HG02884 (cell line): ENCODE results near the gene NADSYN1.
"Not testable (repeated sequence)": the region's sequence is repeated elsewhere in the genome, so short reads cannot be mapped to it uniquely, and the experiment has no call there.

ENCODE experiments used
- ATAC-seq: cut with Tn5 transposase; IDR thresholded peaks from one replicate; pipeline ENCODE4 v1.9.1; 2021; ENCODE audit warnings: mild to moderate bottlenecking, moderate library complexity; ENCODE audit not compliant: unreplicated experiment

The NADSYN1 gene

DNA sequence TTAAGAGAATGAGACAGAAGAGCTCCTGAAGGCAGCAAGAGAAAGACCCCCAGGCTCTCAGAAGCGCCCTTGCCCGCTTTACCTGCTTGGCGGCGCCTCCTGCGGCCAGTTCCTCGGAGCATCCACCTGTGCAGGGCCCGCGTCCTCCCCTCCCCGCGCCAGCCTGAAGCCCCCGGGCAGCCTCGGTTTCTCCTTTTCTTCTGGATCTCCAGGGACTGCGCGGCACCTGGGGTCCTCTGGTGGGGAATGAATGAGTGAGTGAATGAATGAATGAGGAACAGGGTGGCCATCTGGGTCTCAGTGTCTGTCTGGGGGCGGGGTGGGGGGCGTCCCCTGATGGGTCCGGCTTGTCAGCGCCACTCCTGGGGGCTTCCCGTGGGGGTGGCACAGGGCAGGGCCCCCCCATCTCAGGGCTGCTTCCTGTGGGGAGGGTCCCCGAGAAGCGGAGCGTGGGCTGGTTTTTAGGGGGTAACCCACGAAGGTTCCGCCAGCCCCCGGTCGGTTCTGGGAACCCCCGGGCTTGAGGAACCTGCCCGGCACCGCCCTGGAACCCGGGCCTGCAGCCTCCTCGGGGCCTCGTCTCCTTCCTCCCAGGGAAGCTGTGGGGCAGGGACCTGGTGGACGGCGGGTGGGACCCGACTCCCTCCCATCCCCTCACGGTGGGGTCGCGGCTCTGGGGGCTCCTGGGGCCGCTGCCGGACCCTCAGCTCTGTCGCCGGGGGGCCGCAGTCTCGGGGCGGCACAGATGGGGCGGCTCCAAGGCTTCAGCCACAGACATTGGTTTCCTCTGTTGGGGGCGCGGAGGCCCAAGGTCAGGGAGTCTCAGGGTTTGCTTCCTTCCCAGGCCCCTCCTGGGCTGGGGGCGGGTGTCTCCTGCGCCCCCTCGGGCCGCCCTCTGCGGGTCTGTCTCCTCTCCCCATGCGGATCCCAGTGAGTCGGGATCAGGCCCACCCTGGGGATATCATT, 65.8 kb downstream of the NADSYN1 start:
- no peak for ATAC-seq

DNA sequence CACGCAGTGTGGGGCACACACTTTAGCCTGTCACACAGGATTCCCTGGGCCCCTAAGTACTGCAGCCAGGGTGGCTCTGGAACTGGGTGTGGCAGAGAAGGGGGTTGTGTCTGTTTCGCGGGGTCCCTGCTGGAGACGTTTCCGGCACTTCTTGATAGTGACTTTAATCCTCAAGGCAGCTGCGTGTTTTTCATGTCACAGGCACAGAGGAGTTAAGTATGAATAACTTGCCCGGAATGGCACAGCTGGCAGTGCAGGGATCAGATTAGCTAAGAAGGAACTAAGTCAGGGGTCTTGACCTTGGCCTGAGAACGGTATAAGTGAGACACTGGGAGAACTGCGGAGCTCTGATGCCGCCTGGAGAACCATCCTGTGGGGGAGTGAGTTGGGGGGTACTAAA, 66.5 kb downstream of the NADSYN1 start:
- ATAC-seq, result no peak

DNA sequence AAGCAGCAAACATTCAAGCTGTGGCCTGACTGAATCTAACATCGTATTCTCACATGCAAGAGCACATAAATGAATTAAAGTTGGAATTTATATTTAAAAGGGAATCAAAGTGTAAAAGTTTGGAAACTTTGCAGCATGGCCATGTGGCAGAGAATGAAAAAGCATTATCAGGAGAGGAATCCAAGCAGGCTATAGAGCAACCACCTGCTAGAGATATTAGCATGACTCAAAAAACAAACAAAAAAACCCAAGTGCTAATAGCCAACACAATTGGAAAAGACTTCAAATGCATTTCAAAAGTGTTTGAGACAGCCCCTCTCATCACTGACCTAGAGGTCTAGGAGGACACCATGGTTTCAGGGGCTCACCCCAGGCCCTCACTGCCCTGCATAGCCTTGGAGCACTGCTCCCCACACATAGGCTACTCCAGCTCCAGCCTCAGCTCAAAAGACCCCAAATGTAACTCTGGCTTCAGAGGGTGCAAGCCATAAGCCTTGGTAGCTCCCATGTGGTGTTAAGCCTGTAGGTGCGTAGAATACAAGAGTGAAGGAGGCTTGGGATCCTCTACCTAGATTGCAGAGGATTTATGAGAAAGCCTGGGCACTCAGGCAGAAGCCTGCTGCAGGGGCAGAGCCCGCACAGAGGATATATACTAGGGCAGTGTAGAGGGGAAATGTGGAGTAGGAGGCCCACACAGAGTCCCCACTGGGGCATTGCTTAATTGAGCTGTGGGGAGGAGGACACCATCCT, 72.4 kb downstream of the NADSYN1 start:
- no peak for ATAC-seq

DNA sequence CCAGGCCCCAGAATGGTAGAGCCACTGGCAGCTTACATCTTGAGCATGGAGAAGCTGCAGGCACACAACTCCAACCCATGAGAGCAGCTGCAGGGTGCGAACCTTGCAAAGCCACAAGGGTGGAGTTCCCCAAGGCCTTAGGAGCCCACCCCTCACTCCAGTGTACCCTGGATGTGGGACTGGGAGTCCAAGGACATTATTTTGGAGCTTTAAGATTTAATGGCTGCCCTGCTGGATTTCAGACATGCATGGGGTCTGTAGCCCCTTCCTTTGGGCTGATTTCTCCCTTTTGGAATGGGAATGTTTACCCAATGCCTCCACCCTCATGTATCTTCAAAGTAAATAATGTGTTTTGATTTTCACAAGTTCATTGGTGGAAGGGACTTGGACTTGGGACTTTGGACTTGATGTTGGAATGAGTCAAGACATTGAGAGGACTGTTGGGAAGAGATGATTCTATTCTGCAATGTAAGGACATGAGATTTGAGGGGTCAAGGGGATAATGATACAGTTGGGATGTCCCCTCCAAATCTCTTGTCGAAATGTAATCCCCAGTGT, 73.0 kb downstream of the NADSYN1 start:
- no peak for ATAC-seq

DNA sequence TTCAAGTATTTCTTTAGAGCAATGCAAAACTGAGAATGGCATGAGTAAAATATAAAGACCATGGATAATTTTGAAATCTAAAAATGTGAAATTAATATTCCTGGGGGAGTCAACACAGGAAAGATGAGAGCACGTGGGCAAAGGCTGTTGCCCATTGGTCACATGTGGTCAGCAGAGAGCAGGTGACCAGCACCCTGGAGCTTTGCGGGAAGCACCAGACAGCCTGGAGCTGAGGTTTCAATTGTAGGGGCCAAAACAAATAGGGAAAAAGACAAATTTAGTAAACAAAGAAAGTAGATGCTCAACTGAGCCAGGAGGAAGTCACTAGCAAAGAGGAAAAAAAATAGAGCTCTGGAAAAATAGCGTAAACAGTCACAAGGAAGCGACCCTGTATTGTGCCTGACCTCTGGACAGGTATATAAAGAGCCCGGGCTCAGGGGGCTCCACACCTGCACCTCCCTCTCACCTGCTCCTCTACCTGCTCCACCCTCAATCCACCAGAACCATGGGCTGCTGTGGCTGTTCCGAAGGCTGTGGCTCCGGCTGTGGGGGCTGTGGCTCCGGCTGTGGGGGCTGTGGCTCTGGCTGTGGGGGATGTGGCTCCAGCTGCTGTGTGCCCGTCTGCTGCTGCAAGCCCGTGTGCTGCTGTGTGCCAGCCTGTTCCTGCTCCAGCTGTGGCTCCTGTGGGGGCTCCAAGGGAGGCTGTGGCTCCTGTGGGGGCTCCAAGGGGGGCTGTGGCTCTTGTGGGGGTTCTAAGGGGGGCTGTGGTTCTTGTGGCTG, 74.0 kb downstream of the NADSYN1 start, which contains the start of gene KRTAP5-7:
Gene KRTAP5-7 (plus strand): TSS at position 472 of the 780 bp plus-strand sequence. CDS start 34 bp downstream, at position 506.
- not testable (repeated sequence) for ATAC-seq

DNA sequence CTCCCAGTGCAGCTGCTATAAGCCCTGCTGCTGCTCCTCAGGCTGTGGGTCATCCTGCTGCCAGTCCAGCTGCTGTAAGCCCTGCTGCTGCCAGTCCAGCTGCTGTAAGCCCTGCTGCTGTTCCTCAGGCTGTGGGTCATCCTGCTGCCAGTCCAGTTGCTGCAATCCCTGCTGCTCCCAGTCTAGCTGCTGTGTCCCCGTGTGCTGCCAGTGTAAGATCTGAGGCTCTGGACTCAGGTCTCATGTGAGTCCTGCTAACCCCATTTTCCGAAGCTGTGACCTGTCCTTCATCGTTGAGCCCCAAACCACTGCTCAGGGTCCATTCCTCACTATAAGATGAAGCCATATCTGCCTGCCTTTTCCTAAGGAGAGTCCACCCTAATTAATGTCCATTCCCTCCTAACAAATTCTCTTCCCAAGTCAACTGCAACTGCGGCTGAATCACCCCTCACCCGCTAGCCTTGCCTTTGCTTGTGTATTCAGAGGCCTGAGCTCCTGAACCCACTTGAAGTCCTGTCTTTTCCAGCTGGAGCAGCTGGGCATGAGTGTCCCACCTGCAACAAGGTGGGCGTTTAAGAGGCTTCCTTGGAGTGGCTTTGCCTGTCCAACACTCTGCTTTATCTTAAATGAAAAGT, 74.7 kb downstream of the NADSYN1 start:
- ATAC-seq, result no peak

DNA sequence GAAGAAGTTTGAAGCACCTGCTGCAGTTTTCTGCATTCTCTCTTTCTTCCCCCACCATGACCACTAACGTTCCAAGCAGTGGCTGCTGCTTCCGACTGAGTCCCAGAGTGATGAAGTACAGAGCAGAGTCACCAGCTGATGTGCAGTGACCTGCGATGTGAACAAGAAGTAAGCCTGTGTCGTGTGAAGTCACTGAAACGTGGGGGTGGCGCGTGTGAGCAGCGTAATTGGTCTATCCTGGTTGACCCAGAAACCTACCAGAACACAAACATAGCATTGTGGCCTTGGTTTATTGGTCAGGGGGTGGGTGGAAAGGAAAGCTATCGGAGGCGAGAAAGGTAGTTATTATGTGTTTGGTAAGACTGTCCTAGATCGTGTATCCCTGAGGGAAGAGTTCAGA, 77.6 kb downstream of the NADSYN1 start:
- no peak for ATAC-seq

DNA sequence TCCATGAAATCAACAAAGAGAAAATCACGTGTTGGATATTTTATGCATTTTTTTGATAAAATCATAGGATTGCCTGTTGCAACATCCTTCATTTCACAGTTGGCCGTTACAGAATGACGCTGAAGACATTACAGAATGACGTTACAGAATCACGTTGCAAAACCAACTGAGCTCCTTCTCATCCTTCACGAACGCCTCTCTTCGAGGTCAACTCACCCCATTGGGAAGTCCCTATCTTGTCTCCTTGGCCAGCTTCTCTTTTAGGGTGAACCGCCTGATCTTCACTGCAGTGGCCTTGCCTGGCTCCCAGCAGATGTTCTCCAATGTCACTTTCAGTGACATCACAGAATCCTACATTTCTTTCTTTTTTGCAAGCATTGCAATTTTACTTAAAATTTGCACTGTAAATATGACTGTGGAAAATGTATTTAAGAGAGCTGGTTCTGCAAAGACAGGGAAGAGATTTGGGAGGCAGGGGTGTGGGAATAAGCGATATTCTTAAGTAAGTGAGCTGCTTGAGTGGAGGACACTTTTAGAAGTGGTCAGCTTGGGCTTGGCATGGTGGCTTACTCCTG, 79.1 kb downstream of the NADSYN1 start:
- ATAC-seq, result no peak

DNA sequence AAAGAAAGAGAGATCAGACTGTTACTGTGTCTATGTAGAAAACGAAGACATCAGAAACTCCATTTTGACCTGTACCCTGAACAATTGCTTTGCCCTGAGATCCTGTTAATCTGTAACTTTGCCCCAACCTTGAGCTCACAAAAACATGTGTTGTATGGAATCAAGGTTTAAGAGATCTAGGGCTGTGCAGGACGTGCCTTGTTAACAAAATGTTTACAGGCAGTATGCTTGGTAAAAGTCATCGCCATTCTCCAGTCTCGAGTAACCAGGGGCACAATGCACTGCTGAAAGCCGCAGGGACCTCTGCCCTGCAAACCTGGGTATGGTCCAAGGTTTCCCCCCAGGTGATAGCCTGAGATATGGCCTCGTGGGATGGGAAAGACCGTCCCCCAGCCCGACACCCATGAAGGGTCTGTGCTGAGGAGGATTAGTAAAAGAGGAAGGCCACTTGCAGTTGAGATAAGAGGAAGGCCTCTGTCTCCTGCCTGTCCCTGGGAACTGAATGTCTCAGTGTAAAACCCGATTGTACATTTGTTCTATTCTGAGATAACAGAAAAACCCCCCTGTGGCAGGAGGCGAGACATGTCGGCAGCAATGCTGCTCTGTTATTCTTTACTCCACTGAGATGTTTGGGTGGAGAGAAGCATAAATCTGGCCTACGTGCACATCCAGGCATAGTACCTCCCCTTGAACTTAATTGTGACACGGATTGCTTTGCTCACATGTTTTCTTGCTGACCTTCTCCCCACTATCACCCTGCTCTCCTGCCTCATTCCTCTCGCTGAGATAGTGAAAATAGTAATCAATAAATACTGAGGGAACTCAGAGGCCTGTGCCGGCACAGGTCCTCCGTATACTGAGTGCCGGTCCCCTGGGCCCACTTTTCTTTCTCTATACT, 82.0 kb downstream of the NADSYN1 start:
- not testable (repeated sequence) for ATAC-seq

DNA sequence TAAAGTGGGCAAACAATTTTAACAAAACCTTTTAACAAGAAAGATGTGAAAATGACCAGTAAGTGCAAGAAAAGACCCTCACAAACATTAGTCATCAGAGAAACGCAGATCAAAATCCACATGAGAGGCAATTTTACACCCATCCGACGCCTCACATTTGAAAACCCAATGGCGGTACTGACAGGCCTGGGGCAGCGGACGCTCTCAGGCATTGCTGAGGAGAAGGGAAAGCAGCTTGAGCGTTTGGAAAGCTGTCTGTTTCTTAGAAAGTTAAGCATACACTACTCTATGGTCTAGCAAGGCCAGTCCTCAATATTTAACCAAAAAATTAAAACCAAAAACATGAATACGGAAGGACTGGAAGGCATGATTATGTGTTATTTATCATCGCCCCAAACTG, 82.8 kb downstream of the NADSYN1 start:
- ATAC-seq, result no peak

DNA sequence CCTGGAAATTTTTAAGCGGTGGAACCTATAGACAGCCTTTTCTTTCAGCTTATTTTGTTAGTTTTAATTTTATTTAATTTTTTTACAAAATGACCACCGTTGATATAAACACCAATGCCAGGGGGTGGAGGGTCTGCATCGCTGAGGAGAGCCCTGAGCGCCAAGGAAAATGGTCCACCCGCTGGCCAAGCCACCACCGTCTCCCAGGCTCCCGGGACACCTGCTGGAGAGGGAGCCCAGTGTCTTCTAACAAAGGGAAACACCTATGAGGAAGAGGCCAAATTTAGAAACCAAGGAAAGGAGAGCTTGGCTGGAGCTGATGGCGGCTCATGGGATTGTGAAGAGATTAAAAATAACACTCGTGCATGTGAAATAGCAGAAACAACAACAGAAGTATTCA, 84.5 kb downstream of the NADSYN1 start:
- ATAC-seq, result no peak

DNA sequence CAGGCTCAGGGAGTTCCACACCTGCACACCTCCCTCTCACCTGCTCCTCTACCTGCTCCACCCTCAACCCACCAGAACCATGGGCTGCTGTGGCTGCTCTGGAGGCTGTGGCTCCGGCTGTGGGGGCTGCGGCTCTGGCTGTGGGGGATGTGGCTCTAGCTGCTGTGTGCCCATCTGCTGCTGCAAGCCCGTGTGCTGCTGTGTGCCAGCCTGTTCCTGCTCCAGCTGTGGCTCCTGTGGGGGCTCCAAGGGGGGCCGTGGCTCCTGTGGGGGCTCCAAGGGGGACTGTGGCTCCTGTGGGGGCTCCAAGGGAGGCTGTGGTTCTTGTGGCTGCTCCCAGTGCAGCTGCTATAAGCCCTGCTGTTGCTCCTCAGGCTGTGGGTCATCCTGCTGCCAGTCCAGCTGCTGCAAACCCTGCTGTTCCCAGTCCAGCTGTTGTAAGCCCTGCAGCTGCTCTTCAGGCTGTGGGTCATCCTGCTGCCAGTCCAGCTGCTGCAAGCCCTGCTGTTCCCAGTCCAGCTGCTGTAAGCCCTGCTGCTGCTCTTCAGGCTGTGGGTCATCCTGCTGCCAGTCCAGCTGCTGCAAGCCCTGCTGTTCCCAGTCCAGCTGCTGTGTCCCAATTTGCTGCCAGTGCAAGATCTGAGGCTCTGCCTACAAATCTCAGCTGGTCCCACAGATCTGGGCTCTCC, 85.1 kb downstream of the NADSYN1 start, which contains the start of gene KRTAP5-8:
Gene KRTAP5-8 (plus strand): TSS at position 49 of the 689 bp plus-strand sequence. CDS start 31 bp downstream, at position 80.
- not testable (repeated sequence) for ATAC-seq

DNA sequence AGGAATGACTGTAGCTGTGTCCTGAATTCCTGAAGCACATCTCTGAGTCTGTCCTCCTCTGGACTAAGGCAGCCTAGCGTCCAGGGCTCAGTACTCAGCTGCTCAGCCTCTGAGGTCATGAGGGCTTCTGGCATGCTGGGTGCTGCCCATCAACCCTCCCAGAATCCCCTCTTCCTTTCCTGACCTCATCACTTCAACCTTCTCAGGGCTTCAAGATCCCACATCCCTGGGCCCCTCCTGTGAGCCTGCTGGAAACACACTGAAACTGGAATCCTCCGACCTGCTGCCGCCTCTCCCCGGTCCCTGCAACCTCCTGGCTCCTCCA, 85.6 kb downstream of the NADSYN1 start:
- ATAC-seq, result no peak

DNA sequence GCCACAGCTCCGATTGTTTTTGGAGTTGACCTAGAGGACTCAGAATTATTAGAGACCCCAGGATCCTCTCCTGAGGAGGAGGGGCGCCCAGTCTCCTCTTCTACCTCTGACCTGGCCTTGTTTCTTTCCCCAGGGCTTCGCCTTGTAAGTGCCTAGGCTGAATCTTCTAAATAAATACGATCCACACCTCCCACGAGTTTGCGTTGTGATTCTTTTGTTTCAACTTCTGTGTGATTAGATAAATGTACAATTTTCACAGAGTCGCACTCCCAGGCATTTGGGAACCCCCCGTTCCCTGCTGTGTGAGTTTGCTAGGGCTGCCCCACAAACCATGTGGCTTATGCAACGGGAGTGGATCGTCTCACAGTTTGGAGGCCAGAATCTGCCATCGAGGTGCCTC, 86.0 kb downstream of the NADSYN1 start:
- no peak for ATAC-seq

DNA sequence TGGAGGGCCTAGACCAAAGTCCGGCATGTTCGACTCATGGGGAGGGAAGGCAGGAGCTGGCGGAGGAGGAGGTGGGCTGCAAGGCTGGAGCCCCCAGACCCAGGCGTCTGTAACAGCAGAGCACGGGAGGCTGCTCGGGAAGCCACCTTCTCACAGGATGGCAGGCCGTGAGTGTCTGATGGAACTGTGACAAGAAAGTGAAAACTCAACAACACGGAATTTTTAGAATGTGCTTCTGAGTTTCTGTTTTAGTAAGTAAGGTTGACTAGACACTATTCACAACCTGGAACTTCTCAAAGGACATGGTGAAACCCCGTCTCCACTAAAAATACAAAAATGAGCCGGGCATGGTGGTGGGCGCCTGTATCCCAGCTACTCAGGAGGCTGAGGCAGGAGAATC, 87.0 kb downstream of the NADSYN1 start:
- ATAC-seq, result not testable (repeated sequence)

DNA sequence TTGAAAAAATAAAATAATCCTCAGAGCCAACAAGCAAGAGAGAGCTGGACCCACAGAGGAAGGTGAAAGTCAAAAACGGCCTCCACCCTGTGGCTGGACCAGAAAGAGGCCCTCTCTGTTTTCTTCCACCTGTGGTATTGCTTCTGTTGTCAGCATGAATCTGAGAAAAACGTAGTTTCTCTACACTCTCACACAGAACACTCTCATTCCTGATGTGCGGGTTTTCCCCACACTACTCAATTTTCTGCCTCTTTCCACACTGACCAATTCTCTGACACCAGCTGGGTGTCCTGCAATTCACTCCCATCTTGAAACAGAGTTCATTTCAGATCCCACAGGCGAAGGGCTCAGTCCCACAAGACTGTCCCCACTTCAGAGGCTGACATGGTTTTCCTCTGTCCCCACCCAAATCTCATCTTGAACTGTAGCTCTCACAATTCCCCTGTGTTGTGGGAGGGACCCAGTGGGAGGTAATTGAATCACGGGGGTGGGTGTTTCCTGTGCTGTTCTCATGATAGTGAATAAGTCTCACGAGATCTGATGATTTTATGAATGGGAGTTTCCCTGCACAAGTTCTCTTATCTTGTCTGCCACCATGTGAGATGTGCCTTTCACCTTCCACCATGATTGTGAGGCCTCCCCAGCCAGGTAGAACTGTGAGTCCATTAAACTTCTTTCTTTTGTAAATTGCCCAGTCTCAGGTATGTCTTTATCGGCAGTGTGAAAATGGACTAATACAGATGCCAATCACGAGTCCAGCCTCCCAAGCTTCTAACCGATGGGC, 87.7 kb downstream of the NADSYN1 start:
- not testable (repeated sequence) for ATAC-seq

DNA sequence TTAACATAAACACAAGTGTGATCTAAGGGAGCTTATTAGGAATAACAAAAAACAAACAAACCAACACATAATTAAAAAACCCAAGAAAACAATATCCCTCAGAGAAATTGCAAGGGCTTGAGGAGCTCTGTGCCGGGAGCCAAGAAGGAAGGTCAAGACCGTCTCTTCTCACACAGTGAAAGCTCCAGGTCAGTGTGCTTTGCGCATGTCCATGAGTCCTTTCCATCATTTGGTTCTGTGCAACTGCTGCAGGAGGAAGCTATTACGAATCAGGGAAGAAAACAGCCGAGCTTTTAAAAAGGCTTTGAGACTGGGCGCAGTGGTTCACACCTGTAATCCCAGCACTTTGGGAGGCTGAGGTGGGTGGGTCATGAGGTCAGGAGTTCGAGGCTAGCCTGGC, 89.4 kb downstream of the NADSYN1 start:
- no peak for ATAC-seq
